Subcutaneous adipose tissue (tissue), 4 donors: ENCODE results near the gene IDH3B. TPM values are rescaled to one million over a fixed set of nuclear protein-coding genes. Genes with fewer than 3 reads are reported as not detected.

Source experiments
- CTCF ChIP-seq: fragments of 450-650 bp; IDR thresholded peaks from one replicate; pipeline ENCODE4 v1.5.1; 2016; ENCODE audit warnings: low read depth, mild to moderate bottlenecking, control low read depth, antibody characterized with exemption, moderate library complexity
- total RNA-seq, 4 donors: library from RNA; depleted of rRNA; stranded (reverse); fragments of >200 nt; gene quantifications; one replicate each; pipeline ENCODE4 v1.1.0, GENCODE V29; 2016

Gene IDH3B
- total RNA-seq, 4 donors from 2014 or later = 77.0 to 167 (median 97.3) TPM

GRCh38 chr20:2692886-2693285, 28.9 kb upstream of the IDH3B start:
- no peak for TF ChIP-seq CTCF

- no peak for TF ChIP-seq CTCF
Observed at GRCh38 chr20:2692036-2692885, 28.2 kb upstream of the IDH3B start, which contains the start of gene EBF4. TSS of gene EBF4 (plus strand) at chr20:2692780. CDS start at chr20:2693646, 866 bp downstream.

- TF ChIP-seq CTCF = no peak
Observed at GRCh38 chr20:2691663-2692035, 27.6 kb upstream of the IDH3B start.

DNA sequence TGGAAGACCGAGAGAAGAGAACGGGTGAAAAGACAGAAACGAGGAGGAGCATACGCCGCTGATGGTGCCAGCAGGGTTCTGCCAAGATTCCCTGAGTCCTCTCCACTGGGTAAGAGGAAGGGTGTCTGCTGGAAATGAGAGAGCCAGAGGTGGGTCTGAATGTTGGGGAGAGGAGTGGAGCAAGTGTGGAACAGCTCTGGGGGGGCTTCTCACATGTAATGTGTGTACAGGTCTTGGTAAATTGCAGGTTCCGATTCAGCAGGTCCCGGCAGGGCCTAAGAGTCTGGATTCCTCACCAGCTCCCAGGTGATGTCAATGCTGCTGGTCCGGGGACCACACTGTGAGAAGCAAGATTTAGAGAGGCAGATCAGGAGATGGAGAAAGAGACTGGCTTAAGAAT, 27.1 kb upstream of the IDH3B start:
- TF ChIP-seq CTCF = no peak

- TF ChIP-seq CTCF = no peak
Observed at GRCh38 chr20:2690718-2691117, 26.7 kb upstream of the IDH3B start.

DNA sequence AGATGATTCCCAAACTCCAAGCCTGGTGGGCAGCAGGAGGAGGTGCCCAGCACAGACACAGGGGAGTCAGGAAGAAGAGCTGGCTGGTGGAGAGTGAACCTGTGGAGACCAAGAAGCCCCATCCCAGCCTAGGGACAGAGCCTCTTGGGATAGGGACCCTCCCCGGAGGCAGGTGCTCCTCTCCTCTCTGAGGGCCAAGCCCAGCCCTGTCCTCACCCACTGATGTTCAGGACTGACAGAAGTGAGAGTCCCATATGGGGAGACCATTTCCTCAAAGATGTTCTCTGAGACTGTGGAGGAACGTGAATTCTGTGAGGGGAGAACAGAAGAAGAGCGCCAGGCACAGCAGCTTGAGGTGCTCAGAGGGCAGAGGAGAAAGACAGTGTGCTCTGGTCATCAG, 26.2 kb upstream of the IDH3B start:
- TF ChIP-seq CTCF = no peak

- no peak for TF ChIP-seq CTCF
Observed at GRCh38 chr20:2688041-2688591, 24.1 kb upstream of the IDH3B start.
